ENCODE results near the gene GBP7. TPM values are rescaled to one million over a fixed set of nuclear protein-coding genes. Genes with fewer than 3 reads are reported as not detected.

GBP7 gene, protein sequence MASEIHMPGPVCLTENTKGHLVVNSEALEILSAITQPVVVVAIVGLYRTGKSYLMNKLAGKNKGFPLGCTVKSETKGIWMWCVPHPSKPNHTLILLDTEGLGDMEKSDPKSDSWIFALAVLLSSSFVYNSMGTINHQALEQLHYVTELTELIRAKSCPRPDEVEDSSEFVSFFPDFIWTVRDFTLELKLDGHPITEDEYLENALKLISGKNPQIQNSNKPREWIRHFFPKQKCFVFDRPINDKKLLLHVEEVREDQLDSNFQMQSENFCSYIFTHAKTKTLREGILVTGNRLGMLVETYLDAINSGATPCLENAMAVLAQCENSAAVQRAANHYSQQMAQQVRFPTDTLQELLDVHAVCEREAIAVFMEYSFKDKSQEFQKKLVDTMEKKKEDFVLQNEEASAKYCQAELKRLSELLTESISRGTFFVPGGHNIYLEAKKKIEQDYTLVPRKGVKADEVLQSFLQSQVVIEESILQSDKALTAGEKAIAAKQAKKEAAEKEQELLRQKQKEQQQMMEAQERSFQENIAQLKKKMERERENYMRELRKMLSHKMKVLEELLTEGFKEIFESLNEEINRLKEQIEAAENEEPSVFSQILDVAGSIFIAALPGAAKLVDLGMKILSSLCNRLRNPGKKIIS
- not detected in 5 replicates for total RNA-seq (2022; extraction: Qiagen RNA extraction; ENCODE audit: low read depth)

DNA sequence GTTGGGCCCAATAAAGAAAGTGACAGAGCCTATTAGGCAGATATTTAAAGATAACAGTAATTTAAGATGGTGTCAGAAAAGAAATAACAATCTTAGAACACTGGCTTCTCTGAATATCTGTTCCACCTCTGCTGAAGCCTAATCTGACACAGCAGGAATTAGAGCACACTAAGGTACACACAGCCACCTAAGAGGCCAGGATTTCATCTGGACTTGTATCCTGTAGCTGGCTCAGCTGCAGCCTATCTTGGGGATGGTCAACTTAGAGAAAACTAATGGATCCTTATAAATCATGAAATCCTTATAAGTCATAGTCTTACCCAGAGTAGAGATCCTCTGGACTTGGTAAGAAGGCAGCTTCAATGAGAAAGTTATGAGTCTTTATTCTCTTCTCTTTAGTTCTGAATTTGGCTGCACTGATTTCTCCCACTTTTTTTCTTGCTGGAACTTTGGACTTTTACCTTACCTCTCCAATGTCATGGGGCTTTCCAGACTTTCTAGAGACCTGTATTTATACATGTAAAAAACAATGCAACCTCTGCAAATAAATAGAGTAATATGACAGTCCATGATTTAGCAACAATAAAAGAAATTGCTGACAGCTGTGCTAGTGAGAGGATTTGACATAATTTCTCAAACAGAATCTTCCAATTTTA lies at the start of gene GBP7:
TSS of gene GBP7 (minus strand) at position 403 of the 656 bp plus-strand sequence. CDS start 4,068 bp downstream, outside the sequence.

GRCh38 chr1:89198491-89199072 lies 22.8 kb upstream of the GBP7 start, which contains the start of gene GBP4:
TSS of gene GBP4 (minus strand) at chr1:89198942. CDS start at chr1:89198834, 108 bp downstream.

DNA sequence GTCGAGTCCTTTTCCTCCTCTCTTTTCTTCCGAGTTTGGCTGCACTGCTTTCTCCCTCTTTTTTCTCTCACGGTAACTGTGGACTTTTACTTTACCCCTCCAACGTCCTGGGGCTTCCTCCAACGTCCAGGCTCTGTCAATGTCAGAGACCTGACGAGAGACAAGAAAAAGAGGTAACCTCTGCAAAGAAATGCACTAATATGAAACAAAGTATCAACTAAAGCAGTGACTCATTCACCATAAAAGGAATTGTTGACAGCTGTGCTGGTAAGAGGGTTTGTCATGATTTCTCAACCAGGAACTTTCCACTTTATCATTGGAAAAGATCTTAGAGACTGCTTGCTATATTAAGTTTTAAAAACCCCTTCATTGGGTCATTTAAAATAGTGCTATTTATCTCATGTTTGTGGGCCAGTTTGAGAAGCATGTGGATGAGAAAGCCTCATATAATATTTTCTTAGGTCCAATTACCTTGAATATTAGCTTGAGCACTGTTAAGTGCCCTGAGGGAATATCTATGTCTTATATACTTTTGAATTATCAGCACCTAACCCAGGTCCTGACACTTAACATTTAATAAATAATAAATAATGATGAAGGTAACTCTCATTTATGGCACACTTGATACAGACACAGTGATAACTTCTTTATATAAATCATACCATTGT lies 49.8 kb downstream of the GBP7 start, which contains the start of gene GBP2:
TSS of gene GBP2 (minus strand) at position 202 of the 668 bp plus-strand sequence. CDS start 4,148 bp downstream, outside the sequence.

Other genes starting within 250 kb of the GBP7 start
- 5.1 to 9.4 TPM (median 6.8 TPM) in 5 replicates for gene KYAT3, start 183.4 kb downstream of the GBP7 start, total RNA-seq (2022; extraction: Qiagen RNA extraction; ENCODE audit: low read depth)
- gene RBMXL1, start 183.4 kb downstream of the GBP7 start, total RNA-seq (2022; extraction: Qiagen RNA extraction; ENCODE audit: low read depth), result 1.4 to 2.8 TPM (median 2.3 TPM) in 5 replicates
- gene GBP3, start 153.1 kb downstream of the GBP7 start, total RNA-seq (2022; extraction: Qiagen RNA extraction; ENCODE audit: low read depth), result 1.1 to 2.2 TPM (median 1.5 TPM) in 5 replicates
- gene GBP1, start 110.8 kb downstream of the GBP7 start, total RNA-seq (2022; extraction: Qiagen RNA extraction; ENCODE audit: low read depth), result 0.08 to 0.44 TPM (median 0.19 TPM) in 5 replicates
- 0.53 to 1.4 TPM (median 0.85 TPM) in 5 replicates for gene GBP2, start 49.9 kb downstream of the GBP7 start, total RNA-seq (2022; extraction: Qiagen RNA extraction; ENCODE audit: low read depth)
- gene GBP4, start 22.9 kb upstream of the GBP7 start, total RNA-seq (2022; extraction: Qiagen RNA extraction; ENCODE audit: low read depth), result 0.03 TPM in 1 of 5 replicates, not detected in the others
- 0.18 TPM in 1 of 5 replicates, not detected in the others for gene GBP5, start 96.9 kb upstream of the GBP7 start, total RNA-seq (2022; extraction: Qiagen RNA extraction; ENCODE audit: low read depth)
- gene GBP6, start 188.1 kb upstream of the GBP7 start, total RNA-seq (2022; extraction: Qiagen RNA extraction; ENCODE audit: low read depth), result not detected in 5 replicates